CD4-positive, CD25-positive, alpha-beta regulatory T cell (primary cell): ENCODE measurements around the gene IRX4. TPM values are rescaled to one million over a fixed set of nuclear protein-coding genes. Genes with fewer than 3 reads are reported as not detected.

Source experiments
- ATAC-seq, 2 donors: fragments of 150-1000 bp; cut with Tn5 transposase; one replicate each; pipeline ENCODE4 v1.10.0; 2021; ENCODE audit warnings: low read depth in 2 of 2, moderate number of reproducible peaks in 2 of 2, moderate library complexity in 1 of 2
- DNase-seq, 3 donors: peaks; one replicate each; pipeline versions ENCODE4 v3.0.0 to v3.0.0-alpha.2; 2012 to 2022; ENCODE audit warnings: mixed read lengths in 1 of 3
- H3K27ac ChIP-seq: one replicate; pipeline ENCODE4 v1.7.0; 2013; ENCODE audit warnings: mild to moderate bottlenecking, low read length; ENCODE audit not compliant: insufficient read depth, poor library complexity, severe bottlenecking
- H3K27me3 ChIP-seq: one replicate; pipeline ENCODE4 v1.7.0; 2013; ENCODE audit warnings: low read length; ENCODE audit not compliant: control insufficient read depth, insufficient read depth
- H3K36me3 ChIP-seq: one replicate; pipeline ENCODE4 v1.7.0; 2013; ENCODE audit warnings: mild to moderate bottlenecking, low read length, moderate library complexity; ENCODE audit not compliant: control insufficient read depth, insufficient read depth
- H3K4me1 ChIP-seq: 2 replicates; pipeline ENCODE4 v1.7.0; 2013; ENCODE audit warnings: mild to moderate bottlenecking, low read length; ENCODE audit not compliant: insufficient read depth, control insufficient read depth, poor library complexity, severe bottlenecking
- H3K4me3 ChIP-seq: one replicate; pipeline ENCODE4 v1.7.0; 2013; ENCODE audit warnings: low read depth, mild to moderate bottlenecking, low read length, moderate library complexity
- H3K9me3 ChIP-seq, 2 experiments: 1 replicate in 1 of 2; 2 replicates in 1 of 2; pipeline ENCODE4 v1.7.0; 2013; ENCODE audit warnings: low read length in 2 of 2, mild to moderate bottlenecking in 1 of 2, moderate library complexity in 1 of 2; ENCODE audit not compliant: control insufficient read depth in 2 of 2
- H3K27ac Mint-ChIP-seq, 3 donors: one replicate each; pipeline ENCODE4 v1.8.0; 2020 to 2022; ENCODE audit warnings: mild to moderate bottlenecking in 3 of 3, mixed read lengths in 3 of 3, moderate library complexity in 2 of 3
- H3K27me3 Mint-ChIP-seq: one replicate; pipeline ENCODE4 v1.8.0; 2022; ENCODE audit warnings: mild to moderate bottlenecking, mixed read lengths
- H3K36me3 Mint-ChIP-seq: one replicate; pipeline ENCODE4 v1.8.0; 2020; ENCODE audit warnings: mixed read lengths
- H3K4me1 Mint-ChIP-seq, 4 donors: one replicate each; pipeline ENCODE4 v1.8.0; 2020 to 2022; ENCODE audit warnings: mixed read lengths in 4 of 4, mild to moderate bottlenecking in 1 of 4
- H3K4me3 Mint-ChIP-seq, 4 donors: one replicate each; pipeline ENCODE4 v1.8.0; 2020 to 2022; ENCODE audit warnings: mild to moderate bottlenecking in 4 of 4, mixed read lengths in 4 of 4, moderate library complexity in 3 of 4
- H3K9me3 Mint-ChIP-seq, 7 donors: one replicate each; pipeline ENCODE4 v1.8.0; 2020 to 2022; ENCODE audit warnings: mixed read lengths in 7 of 7, mild to moderate bottlenecking in 3 of 7, moderate library complexity in 2 of 7
- polyA plus RNA-seq, 4 donors: library from polyadenylated mRNA; unstranded; fragments of 300-500 nt; fragmentation: Illumina TruSeq; gene quantifications; one replicate each; pipeline ENCODE4 v1.2.3, GENCODE V29; 2021
- total RNA-seq: library from RNA; stranded (reverse); gene quantifications from one replicate; pipeline ENCODE4 v1.2.3, GENCODE V29; 2022

IRX4 gene
- total RNA-seq (not detected), polyA plus RNA-seq (not detected)

DNA sequence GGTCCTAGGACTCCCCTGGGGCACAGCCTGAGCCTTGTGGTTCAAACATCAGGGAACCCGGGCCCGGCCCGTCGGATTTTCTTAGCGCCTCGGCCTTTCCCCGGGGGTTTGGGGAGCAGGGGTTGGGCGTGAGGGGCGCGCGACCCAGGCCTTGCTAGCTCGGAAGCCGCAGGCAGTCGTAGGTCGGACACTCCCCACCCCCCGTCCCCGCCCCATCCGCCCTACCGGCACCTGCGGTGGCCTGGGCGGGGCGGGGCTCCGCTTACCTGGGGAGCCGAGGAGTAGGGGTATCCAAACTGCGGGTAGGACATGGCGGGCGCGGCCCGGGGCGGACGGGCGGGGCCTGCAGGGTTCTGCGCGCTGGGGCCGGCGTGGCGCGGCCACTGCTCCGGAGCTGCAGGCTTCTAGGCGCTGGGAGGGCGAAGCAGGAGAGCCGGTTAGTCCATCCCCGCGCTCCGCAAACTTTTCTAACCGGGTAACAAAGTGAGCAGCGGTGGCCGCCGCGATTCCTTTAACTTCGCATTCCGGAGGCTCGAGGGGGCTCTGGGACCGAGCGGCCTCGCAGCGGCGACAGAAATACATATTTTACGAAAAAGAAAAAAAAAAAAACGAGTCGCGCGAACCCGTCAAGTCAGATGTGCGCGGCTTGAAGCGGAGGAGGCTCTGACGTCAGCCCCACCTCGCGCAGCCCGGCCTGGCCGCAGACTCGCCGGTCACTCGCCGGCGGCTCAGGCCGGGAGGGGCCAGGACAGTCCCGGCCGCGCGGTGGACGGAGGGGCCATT, at the start of gene IRX4:
Gene IRX4 (minus strand): TSS at position 589 of the 783 bp plus-strand sequence. CDS start 278 bp downstream, at position 311.
- Mint-ChIP-seq H3K27me3 (peaks cover 45% of the 10 kb centered on the region), H3K4me1 (peaks cover 0 to 21% (median 4%) of the 10 kb centered on the region in 4 donors)

DNA sequence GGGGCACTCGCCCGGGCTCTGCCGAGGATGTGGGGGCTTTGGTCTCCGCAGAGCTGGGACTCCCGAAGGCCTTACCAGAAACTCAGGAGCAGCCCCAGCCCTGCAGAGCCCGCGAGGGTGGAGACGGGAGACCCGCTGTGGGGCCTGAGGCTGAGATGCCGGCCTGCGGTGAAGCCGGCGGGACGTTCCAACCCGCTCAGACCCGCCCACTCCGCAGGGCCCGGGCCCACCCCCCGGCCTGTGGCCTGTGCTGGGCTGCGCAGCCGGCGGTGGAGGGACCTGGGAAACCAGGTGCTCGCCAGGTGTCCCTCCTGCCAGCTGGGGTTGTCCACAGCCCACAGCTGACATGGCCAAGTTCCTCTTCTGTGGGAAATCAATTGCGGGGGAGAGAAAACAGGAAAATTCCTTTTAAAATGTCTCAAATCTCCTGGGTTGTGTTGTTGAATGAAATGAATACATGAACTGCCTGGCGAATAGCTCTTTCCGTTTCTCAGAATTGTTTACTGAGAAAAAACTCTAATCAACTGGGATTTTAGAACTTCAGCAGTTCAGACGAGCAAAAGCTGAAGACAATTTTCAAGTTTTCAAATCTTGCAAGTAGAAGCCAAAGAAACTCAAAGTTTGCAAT, 49.0 kb upstream of the IRX4 start:
- peaks cover 24% of the 10 kb centered on the region for H3K27me3 Mint-ChIP-seq
- H3K36me3 Mint-ChIP-seq = no peaks in the 10 kb centered on the region
- peaks cover 0 to 2% (median 0%) of the 10 kb centered on the region in 4 donors for H3K4me1 Mint-ChIP-seq

More for the DNA sequence above, at the start of gene IRX4:
- DNase-seq (no peak), ATAC-seq (no peak)
- peak within 1 kb of the TSS in 1 of 4 donors; percentile 39 for H3K4me3 Mint-ChIP-seq
- H3K9me3 Mint-ChIP-seq = no peaks in the 10 kb centered on the region
- Histone ChIP-seq H3K27ac (no peak within 1 kb of the TSS), H3K27me3 (peaks cover under 1% of the 10 kb centered on the region), H3K9me3 (no peaks in the 10 kb centered on the region), H3K4me1 (peaks cover 20% of the 10 kb centered on the region), H3K36me3 (no peaks in the 10 kb centered on the region), H3K4me3 (no peak within 1 kb of the TSS)
- no peaks in the 10 kb centered on the region for H3K36me3 Mint-ChIP-seq
- H3K27ac Mint-ChIP-seq = no peak within 1 kb of the TSS

DNA sequence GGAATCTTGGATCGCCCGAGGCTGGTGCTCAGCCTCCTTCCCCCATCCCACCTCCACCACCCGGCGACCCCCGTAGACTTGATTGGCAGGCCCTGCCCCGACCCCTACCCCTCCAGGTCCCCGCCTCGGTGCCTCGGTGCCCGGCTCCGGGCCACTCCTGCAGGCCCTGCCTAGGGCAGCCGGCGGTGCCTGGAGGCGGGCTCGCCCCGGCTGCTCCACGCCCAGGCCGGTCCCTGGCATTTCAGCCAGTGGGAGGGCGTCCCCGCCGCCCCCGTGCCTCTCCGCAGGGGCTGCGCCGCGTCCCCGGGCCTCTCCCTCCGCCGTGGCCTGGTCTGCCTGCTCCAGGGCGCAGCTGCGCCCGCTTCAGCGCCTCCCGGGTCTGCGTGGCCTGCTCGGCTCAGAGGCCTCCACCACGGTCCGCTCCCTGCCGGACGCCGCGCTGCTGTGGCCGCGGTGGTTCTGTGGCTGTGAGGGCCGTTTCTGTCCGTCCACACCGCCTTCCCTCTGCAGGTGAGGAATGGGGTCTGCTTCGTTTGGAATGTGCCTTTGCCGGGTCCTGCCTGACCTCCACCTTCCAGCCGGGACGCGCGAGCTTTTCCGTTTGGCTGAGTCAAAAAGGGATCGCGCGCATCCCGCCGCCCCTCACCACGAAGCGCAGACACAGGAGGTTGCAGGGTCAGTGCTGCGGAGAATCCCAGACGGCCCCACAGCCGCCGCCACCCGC, 48.3 kb upstream of the IRX4 start:
- no peak overlapping the region for H3K4me3 Mint-ChIP-seq
- no peak for DNase-seq

More for the DNA sequence above, 49.0 kb upstream of the IRX4 start:
- no peak for DNase-seq
- Histone ChIP-seq H3K9me3 (no peaks in the 10 kb centered on the region), H3K4me1 (no peaks in the 10 kb centered on the region), H3K27ac (no peak overlapping the region), H3K4me3 (no peak overlapping the region), H3K36me3 (no peaks in the 10 kb centered on the region), H3K27me3 (peaks cover 24% of the 10 kb centered on the region)
- ATAC-seq = no peak
- Mint-ChIP-seq H3K9me3 (peaks cover 0 to 1% (median 0%) of the 10 kb centered on the region in 7 donors), H3K4me3 (no peak overlapping the region), H3K27ac (no peak overlapping the region)

DNA sequence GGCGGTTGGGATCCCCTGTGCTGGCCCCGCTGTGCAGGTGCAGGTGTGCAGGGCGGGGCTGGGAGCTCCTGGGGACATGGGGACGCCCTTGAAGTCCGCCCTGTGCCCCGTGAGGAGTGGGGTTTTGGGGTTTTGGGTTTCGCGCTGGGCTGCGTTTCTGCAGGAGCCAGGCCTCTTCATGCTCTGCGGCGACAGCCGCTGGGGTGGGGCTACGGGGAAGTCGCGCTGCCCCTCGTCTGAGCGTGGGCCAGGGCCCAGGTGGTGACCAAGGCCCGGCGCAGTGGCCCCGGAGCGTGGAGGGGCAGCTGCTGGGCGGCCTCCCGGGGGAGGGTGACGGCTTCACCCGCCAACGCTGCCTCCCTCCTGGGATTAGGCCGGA, 47.8 kb upstream of the IRX4 start:
- H3K36me3 ChIP-seq = no peaks in the 10 kb centered on the region
- H3K9me3 ChIP-seq = no peaks in the 10 kb centered on the region
- no peak overlapping the region for H3K4me3 ChIP-seq
- Mint-ChIP-seq H3K36me3 (no peaks in the 10 kb centered on the region), H3K27ac (no peak overlapping the region), H3K4me3 (no peak overlapping the region), H3K9me3 (no peaks in the 10 kb centered on the region), H3K27me3 (peaks cover 18% of the 10 kb centered on the region), H3K4me1 (peaks cover 0 to 2% (median 0%) of the 10 kb centered on the region in 4 donors)
- ATAC-seq = no peak
- peaks cover 23% of the 10 kb centered on the region for H3K27me3 ChIP-seq
- H3K27ac ChIP-seq = no peak overlapping the region
- no peaks in the 10 kb centered on the region for H3K4me1 ChIP-seq
- DNase-seq = peak in 1 of 3 donors; percentile 3

More for the DNA sequence above, 48.3 kb upstream of the IRX4 start:
- no peaks in the 10 kb centered on the region for H3K9me3 ChIP-seq
- peaks cover 18% of the 10 kb centered on the region for H3K27me3 Mint-ChIP-seq
- no peaks in the 10 kb centered on the region for H3K36me3 ChIP-seq
- peaks cover 24% of the 10 kb centered on the region for H3K27me3 ChIP-seq
- H3K36me3 Mint-ChIP-seq = no peaks in the 10 kb centered on the region
- H3K27ac ChIP-seq = no peak overlapping the region
- peaks cover 0 to 2% (median 0%) of the 10 kb centered on the region in 4 donors for H3K4me1 Mint-ChIP-seq
- no peak for ATAC-seq
- no peak overlapping the region for H3K4me3 ChIP-seq
- no peaks in the 10 kb centered on the region for H3K4me1 ChIP-seq
- no peaks in the 10 kb centered on the region for H3K9me3 Mint-ChIP-seq
- H3K27ac Mint-ChIP-seq = no peak overlapping the region

DNA sequence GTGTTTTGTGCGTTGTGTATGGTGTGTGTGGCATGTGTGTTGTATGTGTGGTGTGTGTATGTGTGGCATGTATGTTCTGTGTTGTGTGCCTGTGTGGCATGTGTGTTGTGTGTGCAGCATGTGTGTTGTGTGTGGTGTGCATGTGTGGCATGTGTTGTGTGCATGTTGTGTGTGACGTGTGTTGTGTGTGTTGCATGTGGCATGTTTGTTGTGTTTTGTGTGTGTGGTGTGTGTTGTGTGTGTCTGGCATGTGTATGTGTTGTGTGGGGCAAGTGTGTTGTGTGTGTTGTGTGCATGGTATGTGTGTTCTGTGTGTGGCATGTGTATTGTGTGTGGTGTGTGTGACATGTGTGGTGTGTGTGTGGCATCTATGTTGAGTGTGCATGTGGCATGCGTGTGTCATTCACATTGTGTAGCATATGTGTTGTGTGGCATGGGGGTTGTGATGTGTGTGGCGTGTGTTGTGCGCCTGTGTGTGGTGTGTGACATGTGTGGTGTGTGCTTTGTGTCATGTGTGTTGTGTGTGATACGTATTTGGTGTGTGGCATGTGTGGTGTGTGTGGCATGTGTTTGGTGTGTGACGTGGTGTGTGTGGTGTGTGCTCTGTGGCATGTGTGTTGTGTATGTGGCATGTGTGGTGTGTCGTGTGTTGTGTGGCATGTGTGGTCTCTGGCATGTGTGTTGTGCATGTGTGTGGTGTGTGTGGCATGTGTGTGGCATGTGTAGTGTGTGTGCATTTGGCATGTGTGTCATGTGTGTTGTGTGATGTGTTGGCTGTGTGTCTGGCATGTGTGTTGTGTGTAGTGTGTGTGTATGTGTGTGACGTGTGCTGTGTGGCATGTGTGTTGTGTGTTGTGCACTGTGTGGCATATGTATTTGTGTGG, 46.6 kb upstream of the IRX4 start:
- ATAC-seq (no peak), DNase-seq (no peak)
- no peak overlapping the region for H3K27ac Mint-ChIP-seq
- no peaks in the 10 kb centered on the region for H3K36me3 Mint-ChIP-seq
- H3K27me3 Mint-ChIP-seq = peaks cover 18% of the 10 kb centered on the region
- H3K36me3 ChIP-seq = no peaks in the 10 kb centered on the region
- no peak overlapping the region for H3K27ac ChIP-seq
- H3K9me3 Mint-ChIP-seq = no peaks in the 10 kb centered on the region
- H3K27me3 ChIP-seq = peaks cover 22% of the 10 kb centered on the region
- no peak overlapping the region for H3K4me3 Mint-ChIP-seq
- no peaks in the 10 kb centered on the region for H3K4me1 ChIP-seq
- H3K9me3 ChIP-seq = no peaks in the 10 kb centered on the region
- H3K4me1 Mint-ChIP-seq = peaks cover 0 to 2% (median 0%) of the 10 kb centered on the region in 4 donors
- no peak overlapping the region for H3K4me3 ChIP-seq

DNA sequence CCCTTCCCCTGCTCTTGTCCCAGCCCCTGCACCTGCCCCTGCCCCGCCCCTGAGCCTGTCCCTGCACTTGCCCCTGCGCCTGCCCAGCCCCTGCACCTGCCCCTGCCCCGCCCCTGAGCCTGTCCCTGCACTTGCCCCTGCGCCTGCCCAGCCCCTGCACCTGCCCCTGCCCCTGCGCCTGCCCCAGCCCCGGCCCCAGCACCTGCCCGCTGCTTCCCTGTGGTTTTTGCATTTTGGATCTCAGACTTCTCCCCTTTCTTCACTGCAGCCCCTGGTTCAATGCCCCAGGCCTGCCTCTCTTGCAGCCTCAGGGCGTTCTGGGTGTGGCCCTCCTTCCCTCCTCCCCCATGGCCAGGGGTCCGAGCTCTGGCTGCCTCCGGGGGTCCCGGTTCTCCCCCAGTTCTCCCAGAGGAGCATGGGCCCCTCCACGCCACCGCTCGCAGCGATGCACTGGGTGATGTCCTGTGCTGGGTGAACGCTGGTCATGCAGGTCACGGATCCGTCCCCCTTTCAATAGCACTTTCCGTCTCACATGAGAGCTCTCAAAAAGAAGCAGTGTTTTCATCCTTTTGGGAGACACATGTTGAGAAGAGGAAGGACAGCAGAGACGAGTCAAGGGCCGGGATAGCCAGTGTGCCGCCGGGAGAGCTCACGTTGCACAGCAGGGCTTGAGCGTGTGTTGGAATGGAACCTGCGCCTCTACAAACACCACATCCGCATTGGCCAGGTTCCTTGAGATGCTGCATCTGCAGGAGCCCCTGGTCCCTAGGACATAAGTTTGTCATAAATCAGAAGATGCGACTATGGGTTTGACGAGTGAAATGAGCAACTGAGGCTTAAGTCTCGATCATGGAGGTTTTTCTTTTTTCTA, 44.0 kb upstream of the IRX4 start:
- peaks cover 18% of the 10 kb centered on the region for H3K27me3 ChIP-seq
- no peaks in the 10 kb centered on the region for H3K36me3 ChIP-seq
- ATAC-seq (no peak), DNase-seq (no peak)
- no peak overlapping the region for H3K27ac Mint-ChIP-seq
- no peaks in the 10 kb centered on the region for H3K9me3 Mint-ChIP-seq
- H3K4me1 Mint-ChIP-seq = no peaks in the 10 kb centered on the region
- H3K27ac ChIP-seq = no peak overlapping the region
- H3K4me3 ChIP-seq = no peak overlapping the region
- no peaks in the 10 kb centered on the region for H3K36me3 Mint-ChIP-seq
- H3K4me1 ChIP-seq = no peaks in the 10 kb centered on the region
- no peak overlapping the region for H3K4me3 Mint-ChIP-seq
- no peaks in the 10 kb centered on the region for H3K27me3 Mint-ChIP-seq
- no peaks in the 10 kb centered on the region for H3K9me3 ChIP-seq
